SK-N-SH (cell line): Measurements from ENCODE around the gene CAMSAP1.

ENCODE experiments used
- CTCF ChIP-seq: fragments of 200-600 bp; sonication (generic); IDR thresholded peaks from 2 replicates; pipeline ENCODE4 v1.6.1; 2017; ENCODE audit warnings: antibody characterized with exemption, mild to moderate bottlenecking, moderate library complexity
- EP300 ChIP-seq, 2 experiments: IDR thresholded peaks; 2 replicates each; pipeline versions ENCODE4 v1.4.0 to v1.6.1; 2012; ENCODE audit warnings: borderline replicate concordance in 1 of 2, low read depth in 1 of 2, low read length in 1 of 2
- FOSL2 ChIP-seq: IDR thresholded peaks from 2 replicates; pipeline ENCODE4 v1.4.0; 2012; ENCODE audit warnings: low read depth, mild to moderate bottlenecking, moderate library complexity, borderline replicate concordance
- FOXM1 ChIP-seq: IDR thresholded peaks from 2 replicates; pipeline ENCODE4 v1.4.0; 2012; ENCODE audit warnings: low read depth, mild to moderate bottlenecking
- MAX ChIP-seq: IDR thresholded peaks from 2 replicates; pipeline ENCODE4 v1.4.0; 2012; ENCODE audit warnings: low read depth
- POLR2AphosphoS5 ChIP-seq: IDR thresholded peaks from 2 replicates; pipeline ENCODE4 v1.6.1; 2012; ENCODE audit warnings: low read depth, low read length
- RCOR1 ChIP-seq: fragments of 150-350 bp; IDR thresholded peaks from 2 replicates; pipeline ENCODE4 v1.6.1; 2017; ENCODE audit warnings: antibody characterized with exemption, low read length
- TEAD4 ChIP-seq: IDR thresholded peaks from 2 replicates; pipeline ENCODE4 v1.4.0; 2012; ENCODE audit warnings: mild to moderate bottlenecking, borderline replicate concordance; ENCODE audit not compliant: insufficient read depth
- TF ChIP-seq, protein P1 (sequence below): IDR thresholded peaks from 2 replicates; pipeline ENCODE4 v1.6.1; 2012; ENCODE audit warnings: mild to moderate bottlenecking, low read depth, low read length, moderate library complexity

DNA sequence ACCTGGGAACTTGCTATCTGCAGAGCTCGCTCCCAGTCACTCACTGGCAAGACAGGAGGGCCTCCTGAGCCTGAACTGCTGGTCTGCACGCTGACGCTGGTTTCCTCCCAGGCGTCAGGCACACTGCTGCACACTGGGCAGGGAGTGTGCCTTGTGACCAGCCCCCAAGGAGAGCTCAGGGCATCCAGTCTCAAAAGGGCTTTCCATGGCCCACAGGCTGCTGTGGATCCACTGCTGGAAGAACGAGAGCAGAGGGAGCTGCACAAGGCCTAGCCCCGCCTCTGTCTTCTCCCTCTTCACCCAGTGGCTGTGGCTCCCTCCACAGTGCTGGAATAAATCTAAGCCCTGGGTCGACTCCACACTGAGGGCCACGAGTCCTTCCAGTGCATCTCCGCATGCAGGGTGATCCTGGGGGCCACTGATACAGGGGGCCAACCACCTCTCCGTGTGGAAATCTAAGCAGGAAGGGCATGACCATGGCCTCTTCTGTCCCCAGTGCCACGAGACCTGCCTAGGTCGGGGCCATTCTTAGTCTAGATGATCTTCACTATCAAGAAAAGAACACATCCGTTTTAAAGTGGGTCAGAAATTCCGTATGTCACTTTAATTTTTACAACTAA is 93.6 kb downstream of the CAMSAP1 start:
- TF ChIP-seq MAX (no peak), CTCF (no peak), EP300 (IDR thresholded peaks at IDR 0.05; ENCODE audit: borderline replicate concordance in 1 of 2, low read depth in 1 of 2, low read length in 1 of 2) (no peak), TEAD4 (no peak), RCOR1 (no peak), FOSL2 (no peak), FOXM1 (no peak), POLR2AphosphoS5 (no peak)
- TF ChIP-seq, protein P1, sequence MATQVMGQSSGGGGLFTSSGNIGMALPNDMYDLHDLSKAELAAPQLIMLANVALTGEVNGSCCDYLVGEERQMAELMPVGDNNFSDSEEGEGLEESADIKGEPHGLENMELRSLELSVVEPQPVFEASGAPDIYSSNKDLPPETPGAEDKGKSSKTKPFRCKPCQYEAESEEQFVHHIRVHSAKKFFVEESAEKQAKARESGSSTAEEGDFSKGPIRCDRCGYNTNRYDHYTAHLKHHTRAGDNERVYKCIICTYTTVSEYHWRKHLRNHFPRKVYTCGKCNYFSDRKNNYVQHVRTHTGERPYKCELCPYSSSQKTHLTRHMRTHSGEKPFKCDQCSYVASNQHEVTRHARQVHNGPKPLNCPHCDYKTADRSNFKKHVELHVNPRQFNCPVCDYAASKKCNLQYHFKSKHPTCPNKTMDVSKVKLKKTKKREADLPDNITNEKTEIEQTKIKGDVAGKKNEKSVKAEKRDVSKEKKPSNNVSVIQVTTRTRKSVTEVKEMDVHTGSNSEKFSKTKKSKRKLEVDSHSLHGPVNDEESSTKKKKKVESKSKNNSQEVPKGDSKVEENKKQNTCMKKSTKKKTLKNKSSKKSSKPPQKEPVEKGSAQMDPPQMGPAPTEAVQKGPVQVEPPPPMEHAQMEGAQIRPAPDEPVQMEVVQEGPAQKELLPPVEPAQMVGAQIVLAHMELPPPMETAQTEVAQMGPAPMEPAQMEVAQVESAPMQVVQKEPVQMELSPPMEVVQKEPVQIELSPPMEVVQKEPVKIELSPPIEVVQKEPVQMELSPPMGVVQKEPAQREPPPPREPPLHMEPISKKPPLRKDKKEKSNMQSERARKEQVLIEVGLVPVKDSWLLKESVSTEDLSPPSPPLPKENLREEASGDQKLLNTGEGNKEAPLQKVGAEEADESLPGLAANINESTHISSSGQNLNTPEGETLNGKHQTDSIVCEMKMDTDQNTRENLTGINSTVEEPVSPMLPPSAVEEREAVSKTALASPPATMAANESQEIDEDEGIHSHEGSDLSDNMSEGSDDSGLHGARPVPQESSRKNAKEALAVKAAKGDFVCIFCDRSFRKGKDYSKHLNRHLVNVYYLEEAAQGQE = no peak
